GM18951 (cell line): ENCODE results near the gene DAGLB.
A peak's percentile ranks its signal among the peaks of the same experiment; 100 is the strongest.

ENCODE experiments used
- POLR2A ChIP-seq: IDR thresholded peaks from 4 replicates; pipeline ENCODE4 v1.6.1; 2011; ENCODE audit warnings: mild to moderate bottlenecking; ENCODE audit not compliant: insufficient read length, insufficient read depth; ENCODE audit errors: extremely low read depth
- in situ Hi-C: fragments of 300-500 bp; cut with MboI; formaldehyde crosslinking; loops from one replicate; pipeline ENCODE4 v1.12.0; 2022; ENCODE audit warnings: low sequenced_read_pairs, mixed read lengths, inconsistent platforms; ENCODE audit not compliant: unreplicated experiment

Gene DAGLB, protein sequence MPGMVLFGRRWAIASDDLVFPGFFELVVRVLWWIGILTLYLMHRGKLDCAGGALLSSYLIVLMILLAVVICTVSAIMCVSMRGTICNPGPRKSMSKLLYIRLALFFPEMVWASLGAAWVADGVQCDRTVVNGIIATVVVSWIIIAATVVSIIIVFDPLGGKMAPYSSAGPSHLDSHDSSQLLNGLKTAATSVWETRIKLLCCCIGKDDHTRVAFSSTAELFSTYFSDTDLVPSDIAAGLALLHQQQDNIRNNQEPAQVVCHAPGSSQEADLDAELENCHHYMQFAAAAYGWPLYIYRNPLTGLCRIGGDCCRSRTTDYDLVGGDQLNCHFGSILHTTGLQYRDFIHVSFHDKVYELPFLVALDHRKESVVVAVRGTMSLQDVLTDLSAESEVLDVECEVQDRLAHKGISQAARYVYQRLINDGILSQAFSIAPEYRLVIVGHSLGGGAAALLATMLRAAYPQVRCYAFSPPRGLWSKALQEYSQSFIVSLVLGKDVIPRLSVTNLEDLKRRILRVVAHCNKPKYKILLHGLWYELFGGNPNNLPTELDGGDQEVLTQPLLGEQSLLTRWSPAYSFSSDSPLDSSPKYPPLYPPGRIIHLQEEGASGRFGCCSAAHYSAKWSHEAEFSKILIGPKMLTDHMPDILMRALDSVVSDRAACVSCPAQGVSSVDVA

DNA sequence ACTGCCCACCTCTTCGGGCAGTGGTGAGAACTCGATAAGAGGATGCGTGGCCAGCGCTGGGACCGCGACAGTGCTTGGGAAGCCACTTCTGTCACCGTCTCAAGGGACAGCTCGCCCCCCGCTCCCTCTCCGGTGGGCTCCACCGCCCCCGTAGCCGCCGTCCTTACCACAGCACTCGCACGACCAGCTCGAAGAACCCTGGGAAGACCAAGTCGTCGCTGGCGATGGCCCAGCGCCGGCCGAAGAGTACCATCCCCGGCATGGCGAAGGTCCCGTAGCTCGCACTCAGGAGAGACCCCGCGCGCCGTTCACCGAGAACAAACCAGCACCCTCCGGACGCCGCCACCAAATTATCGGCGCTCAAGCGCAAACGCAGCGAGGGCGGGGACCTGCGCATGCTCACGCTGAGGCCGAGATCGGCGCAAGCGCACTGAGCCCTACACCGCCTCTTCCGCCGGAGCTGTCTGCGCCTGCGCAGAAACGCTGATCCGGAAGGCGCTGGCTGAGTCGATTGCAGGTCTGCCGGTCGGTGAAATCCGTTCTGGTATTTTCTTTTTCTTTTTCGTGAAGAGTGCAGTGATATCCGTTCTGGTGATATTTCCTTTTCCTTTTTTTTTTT is at the start of gene DAGLB:
TSS of gene DAGLB (minus strand) at position 374 of the 619 bp plus-strand sequence. CDS start at position 262, 112 bp downstream.
- peak; percentile 97 for TF ChIP-seq POLR2A
- in situ Hi-C loops, result no loop called here

DNA sequence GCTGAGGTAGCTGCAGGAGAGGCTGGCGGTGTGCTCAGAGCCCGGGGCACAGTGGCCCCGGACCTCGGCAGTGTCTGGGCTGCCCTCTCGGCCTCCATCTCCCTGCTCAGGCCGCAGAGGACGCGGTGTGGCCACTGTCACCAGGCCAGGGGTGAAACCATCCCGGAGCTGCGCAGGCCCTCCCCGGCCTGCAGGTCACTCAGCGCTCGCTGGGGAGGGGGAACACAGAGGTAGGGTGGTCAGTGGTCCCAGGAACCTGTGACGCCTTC is 49.8 kb upstream of the DAGLB start:
- in situ Hi-C loops, result no loop called here
- TF ChIP-seq POLR2A, result no peak

DNA sequence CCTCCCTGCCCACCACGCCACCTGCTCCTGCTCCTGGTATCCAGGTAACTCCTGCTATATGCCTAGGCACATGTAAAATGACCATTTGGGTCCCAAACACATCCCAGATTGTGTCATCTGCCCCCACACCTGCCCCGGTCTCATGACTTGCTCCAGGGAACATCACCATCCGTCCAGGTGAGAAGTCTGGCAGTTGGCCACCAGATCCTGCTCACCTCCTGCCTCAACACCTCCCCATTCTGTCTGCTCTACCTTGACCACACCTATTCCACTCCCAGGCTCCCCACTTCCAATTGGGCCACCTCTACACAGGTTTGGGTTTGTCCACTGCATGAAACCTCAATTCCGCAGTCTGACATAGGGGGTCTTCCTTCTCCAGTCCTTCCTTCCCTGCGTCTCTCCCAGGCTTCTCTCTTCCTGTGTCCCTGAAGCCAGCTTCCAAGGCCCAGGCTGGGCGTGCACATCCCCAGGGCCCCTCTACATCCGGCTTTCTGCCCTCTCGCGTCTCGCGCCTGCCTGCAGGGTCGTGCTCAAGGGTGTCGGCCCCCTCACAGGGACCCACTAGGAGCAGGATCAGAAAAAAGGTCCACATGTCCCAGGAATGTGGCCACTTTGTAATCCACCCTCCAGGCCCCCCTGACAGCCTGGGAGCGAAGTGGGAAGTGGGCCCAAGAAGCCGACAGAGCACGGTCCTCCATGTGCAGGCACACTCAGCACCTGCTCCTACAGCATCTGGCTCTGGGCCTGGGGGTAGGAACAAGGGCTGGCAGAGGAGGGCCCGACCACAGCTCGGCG is 49.3 kb upstream of the DAGLB start:
- in situ Hi-C loops, result no loop called here
- no peak for TF ChIP-seq POLR2A

DNA sequence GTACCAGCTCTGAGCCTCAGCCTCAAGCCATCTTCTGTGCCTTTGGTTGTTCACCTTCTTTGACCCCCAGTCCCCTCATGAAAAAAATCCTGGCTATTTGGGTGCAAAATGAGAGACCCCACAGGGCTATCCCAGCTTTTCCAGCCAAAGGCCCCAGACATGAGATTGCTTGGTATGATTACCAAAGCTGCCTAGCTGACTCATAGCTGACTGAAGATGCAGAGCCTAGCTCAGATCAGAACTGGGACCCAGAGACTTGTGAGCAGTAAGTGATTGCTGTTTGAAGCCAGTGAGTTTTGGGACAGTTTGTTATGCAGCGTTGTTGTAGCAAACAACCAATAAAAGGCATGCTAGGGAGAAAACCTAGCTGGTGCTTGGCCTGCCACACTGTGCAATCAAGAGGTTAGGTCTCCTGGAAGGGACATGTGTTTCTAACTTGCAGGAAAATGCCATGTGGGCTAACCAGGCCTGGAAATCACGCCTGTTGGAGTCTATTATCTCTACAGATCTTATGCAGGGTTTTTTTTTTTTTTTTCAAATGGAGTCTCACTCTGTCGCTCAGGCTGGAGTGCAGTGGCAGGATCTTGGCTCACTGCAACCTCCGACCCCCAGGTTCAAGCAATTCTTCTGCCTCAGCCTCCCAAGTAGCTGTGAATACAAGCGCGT is 48.0 kb upstream of the DAGLB start:
- no peak for TF ChIP-seq POLR2A
- in situ Hi-C loops, result no loop called here

DNA sequence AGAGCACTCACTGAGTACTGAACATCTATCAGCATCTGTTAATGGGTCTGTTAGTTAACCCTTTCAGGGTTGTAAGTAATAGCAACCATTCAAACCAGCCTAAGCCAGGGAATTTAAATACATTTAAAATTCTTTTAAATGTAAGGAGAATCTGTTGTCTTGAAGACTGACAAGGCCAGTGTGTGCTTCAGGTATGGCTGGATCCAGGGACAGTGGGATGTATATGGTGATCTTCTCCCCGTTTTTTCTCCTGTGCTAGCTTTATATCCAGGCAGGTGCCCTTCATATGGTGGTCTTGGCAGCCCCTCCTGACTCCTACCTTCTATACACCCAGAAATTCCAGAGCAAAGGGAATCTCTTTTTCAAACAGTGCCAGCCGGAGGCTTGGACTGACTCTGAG is 46.6 kb upstream of the DAGLB start:
- in situ Hi-C loops, result no loop called here
- TF ChIP-seq POLR2A, result no peak

DNA sequence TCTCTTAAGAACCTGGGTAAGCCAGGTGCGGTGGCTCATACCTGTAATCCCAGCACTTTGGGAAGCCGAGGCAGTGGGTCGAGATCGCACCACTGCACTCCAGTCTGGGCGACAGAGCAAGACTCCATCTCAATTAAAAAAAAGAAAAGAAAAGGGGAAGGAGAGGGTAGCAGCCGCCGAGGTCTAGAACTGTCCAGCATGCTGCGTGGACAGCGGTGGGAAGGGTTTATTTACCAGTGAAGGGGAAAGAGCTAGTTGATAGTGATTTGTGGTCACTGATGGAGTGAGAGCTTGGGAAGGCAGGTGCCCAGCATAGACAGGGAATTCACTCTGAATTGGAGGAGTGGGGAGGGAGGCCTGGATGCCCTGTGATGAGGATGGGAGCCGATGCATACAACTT is 43.4 kb upstream of the DAGLB start:
- TF ChIP-seq POLR2A, result no peak
- in situ Hi-C loops, result no loop called here

DNA sequence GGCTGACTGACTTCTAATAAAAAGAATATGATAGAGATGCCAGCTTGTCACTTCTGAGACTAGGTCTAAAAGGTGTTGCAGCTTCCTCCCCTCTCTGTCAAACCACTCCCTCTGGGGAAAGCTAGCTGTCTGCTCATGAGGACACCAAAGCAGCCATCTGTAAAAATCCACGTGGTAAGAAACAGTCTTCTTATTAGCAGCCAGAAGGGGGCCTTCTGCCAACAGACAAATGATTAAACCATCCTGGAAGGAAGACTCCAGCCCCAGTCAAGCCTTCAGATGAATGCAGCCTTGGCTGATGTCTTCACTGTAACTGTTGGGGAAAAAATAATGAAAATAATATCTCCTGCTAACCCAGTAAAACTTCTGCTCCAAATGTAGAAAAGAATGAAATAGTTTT is 41.9 kb upstream of the DAGLB start:
- no peak for TF ChIP-seq POLR2A
- in situ Hi-C loops, result no loop called here

DNA sequence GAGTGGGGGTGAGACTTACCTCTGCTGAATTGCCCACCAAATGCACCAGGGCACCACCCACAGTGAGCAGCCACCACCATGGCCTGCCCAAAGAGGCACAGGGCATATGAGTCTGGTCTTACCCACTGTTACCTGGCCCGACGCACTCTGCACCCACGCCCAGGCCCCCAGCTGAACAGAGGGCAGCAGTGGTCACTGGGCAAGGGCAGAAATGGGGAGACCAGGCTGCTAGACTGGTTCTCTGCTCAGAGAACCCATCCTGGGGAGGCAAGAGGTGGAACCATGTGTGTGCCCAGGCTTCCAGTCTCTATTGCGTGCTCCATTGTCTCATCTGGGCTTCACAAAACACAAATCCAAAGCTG is 39.4 kb upstream of the DAGLB start:
- no peak for TF ChIP-seq POLR2A
- in situ Hi-C loops, result no loop called here

DNA sequence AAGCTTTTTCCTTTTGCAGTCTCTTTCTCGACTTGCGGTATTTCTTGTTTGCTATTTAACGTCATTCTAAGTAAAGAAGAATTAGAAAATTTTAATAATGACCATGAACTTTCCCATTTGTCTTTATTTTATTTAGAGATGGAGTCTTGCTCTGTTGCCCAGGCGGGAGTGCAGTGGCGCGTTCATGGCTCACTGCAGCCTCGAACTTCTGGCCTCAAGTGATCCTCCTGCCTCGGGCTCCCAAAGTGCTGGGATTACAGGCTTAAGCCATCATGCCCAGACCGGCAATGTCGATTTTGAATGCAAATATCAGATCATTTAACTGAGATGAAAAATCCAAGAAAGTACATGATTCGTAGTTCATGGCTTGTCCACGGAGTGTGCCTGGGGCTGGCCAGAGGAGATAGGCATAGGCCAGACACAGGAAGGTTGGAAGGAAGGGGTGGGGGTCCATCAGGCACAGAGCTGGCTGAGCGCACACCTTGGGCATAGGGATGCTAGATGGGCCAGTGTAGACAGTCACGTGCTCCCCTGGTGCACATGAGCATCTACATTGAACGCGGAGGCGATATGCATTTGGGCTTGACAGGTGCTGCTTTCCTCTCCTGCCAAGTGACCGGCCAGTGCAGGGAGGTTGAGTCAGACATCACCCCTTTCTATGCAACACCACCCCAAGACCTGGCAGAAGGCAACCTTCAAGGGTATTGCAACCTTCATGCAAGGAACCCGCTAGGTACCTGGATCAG is 38.9 kb upstream of the DAGLB start:
- TF ChIP-seq POLR2A, result no peak
- in situ Hi-C loops, result no loop called here

DNA sequence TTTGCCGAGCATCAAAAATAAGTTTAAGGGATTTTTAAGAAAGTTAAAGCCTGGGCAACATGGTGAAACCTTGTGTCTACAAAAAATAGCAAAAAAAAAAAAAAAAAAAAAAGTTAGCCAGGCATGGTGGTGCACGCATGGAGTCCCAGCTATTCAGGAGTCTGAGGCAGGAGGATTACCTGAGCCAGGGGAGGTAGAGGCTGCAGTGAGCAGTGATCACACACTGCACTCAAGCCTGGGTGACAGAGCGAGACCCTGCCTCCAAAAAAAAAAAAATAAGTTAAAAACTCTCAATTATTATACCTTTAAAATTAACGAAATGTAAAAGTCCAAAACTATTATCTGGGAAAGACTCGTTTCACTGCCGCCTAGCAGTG is 35.0 kb upstream of the DAGLB start:
- in situ Hi-C loops, result no loop called here
- no peak for TF ChIP-seq POLR2A

DNA sequence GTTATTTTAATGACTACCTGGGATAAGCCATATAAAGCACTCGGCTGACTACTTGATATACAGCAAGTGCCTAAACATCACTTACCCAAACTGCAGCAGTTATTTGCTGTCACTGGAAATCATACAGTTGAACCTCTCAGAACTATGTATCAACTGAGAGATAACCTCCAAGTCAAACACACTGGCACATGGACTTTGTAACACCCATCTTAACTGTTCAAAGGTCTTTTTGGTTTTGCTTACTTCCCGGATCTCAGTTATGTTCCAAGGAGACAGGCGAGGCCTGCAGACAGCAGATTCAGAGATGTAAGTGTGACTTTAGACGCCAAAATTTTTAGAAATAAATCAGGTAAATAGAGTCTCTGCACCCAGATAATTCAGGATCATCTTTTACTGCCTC is 34.6 kb upstream of the DAGLB start:
- in situ Hi-C loops, result no loop called here
- no peak for TF ChIP-seq POLR2A

DNA sequence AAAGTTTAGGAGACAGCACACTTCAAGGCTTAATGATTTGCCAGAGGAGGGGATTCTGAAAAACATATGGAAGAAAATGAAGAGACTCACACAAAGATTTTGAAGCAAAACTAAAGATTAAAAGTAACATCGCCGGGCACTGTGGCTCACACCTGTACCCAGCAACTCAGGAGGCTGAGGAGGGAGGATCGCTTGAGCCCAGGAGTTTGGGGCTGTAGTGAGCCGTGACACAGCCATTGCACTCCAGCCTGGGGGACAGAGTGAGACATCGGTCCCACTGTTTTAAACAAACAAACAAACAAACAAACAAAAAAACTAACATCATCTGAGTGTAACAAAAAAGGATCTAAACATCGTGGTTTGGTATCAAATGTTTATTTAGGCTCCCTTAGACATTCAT is 33.7 kb upstream of the DAGLB start:
- no peak for TF ChIP-seq POLR2A
- in situ Hi-C loops, result no loop called here
